ENCODE measurements around the gene ATAD2B.

DNA sequence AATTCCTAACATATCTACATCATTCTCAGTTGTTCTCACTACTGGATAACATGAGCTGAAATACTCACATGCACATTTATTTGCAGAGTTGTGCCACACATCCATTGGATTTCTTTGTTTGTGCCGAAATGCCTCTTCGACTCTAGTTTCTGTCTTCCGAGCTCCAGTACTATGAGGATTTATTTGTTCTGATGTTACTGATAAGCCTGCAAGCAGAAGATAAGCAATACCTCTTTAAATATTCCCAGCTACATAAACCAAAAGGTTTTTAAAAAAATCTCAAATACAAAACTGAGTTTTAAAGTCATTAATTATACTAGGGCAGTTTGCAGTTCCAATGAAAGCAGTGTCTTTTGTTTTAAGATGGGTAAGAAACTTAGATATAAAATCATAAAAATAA is 164.8 kb downstream of the ATAD2B start:
- TF ChIP-seq POLR2A (IDR thresholded peaks at IDR 0.05; ENCODE audit: low read length) (no peak), GATA1 (IDR thresholded peaks at IDR 0.05; ENCODE audit: low read depth, low read length) (no peak)

Data from erythroblast (primary cell).